ENCODE measurements around the gene ZNF346. TPM values are rescaled to one million over a fixed set of nuclear protein-coding genes. Genes with fewer than 3 reads are reported as not detected.

The ZNF346 gene
- total RNA-seq, 4 donors from 2014 or later = 5.2 to 8.0 (median 6.8) TPM

DNA sequence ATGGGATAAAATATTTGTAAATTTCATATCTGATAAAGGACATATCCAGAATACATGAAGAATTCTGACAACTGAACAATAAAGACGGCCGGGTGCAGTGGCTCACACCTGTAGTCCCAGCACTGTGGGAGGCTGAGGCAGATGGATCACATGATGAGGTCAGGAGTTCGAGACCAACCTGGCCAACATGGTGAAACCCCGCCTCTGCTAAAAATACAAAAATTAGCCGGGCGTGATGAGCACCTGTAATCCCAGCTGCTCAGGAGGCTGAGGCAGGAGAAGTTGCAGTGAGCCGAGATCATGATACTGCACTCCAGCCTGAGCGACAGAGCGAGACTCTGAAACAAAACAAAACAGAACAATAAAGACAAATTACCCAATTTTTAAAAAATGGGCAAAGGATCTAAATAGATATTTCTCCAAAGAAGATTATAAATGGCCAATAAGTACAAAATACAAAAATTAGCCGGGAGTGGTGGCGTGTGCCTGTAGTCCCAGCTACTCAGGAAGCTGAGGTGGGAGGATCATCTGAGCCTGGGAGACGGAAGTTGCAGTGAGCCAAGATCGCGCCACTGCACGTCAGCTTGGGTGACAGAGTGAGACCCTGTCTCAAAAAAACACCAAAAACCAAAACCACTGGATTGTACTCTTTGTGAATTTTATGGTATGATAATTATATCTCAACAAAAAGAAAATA lies 101.4 kb downstream of the ZNF346 start:
- intact Hi-C loops (cut with DNase I; ENCODE audit: low total_unique reads) (no loop called here), in situ Hi-C loops (cut with MboI; ENCODE audit: low sequenced_read_pairs in 4 of 4) (loop anchor here in 3 of 4 donors (10.0 to 25.0 kb wide), 3 partner anchors 138 to 462 kb away; partner anchors contain the start of genes PRELID1 (in 1 of the 3) and RAB24 (in 1 of the 3))
- DNase-seq (no peak), ATAC-seq (no peak)
- Histone ChIP-seq H3K27me3 (no peaks in the 10 kb centered on the region), H3K4me1 (no peaks in the 10 kb centered on the region), H3K27ac (no peak overlapping the region), H3K4me3 (no peak overlapping the region), H3K36me3 (no peaks in the 10 kb centered on the region), H3K9me3 (no peaks in the 10 kb centered on the region)
- TF ChIP-seq, protein P1, sequence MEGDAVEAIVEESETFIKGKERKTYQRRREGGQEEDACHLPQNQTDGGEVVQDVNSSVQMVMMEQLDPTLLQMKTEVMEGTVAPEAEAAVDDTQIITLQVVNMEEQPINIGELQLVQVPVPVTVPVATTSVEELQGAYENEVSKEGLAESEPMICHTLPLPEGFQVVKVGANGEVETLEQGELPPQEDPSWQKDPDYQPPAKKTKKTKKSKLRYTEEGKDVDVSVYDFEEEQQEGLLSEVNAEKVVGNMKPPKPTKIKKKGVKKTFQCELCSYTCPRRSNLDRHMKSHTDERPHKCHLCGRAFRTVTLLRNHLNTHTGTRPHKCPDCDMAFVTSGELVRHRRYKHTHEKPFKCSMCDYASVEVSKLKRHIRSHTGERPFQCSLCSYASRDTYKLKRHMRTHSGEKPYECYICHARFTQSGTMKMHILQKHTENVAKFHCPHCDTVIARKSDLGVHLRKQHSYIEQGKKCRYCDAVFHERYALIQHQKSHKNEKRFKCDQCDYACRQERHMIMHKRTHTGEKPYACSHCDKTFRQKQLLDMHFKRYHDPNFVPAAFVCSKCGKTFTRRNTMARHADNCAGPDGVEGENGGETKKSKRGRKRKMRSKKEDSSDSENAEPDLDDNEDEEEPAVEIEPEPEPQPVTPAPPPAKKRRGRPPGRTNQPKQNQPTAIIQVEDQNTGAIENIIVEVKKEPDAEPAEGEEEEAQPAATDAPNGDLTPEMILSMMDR (IDR thresholded peaks at IDR 0.05 in 4 of 5, conservative IDR thresholded peaks at IDR 0.05 in 1 of 5) = no peak
- TF ChIP-seq POLR2A (IDR thresholded peaks at IDR 0.05) = no peak

DNA sequence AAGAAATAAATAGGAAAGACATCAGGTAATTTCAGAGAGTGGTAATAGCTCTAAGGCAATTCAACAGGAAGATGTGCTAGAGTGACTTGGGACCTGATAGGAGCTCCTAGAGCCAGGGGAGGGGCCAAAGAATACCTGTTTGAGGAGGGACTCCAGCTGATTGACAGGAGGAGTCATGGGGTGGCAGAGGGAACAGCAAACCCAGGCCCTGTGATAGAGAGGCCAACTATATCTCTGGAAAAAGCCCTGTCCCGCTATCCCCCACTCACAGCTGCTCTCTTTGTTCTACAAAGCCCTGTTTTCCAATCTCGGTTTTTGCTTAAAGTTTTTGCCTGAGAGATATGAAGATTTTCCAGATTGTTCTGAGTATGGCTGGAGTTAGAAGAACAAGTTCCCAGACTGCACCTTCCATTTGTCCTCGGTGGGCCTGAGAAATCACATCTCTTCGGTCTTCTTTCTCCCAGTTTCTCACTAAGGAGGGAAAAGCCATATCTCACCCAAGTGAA lies 102.0 kb downstream of the ZNF346 start:
- ATAC-seq (no peak), DNase-seq (no peak)
- TF ChIP-seq, protein P1 (IDR thresholded peaks at IDR 0.05 in 4 of 5, conservative IDR thresholded peaks at IDR 0.05 in 1 of 5) = no peak
- no peak for TF ChIP-seq POLR2A (IDR thresholded peaks at IDR 0.05)
- Histone ChIP-seq H3K36me3 (no peaks in the 10 kb centered on the region), H3K27me3 (no peaks in the 10 kb centered on the region), H3K4me1 (no peaks in the 10 kb centered on the region), H3K27ac (no peak overlapping the region), H3K9me3 (no peaks in the 10 kb centered on the region), H3K4me3 (no peak overlapping the region)
- intact Hi-C loops (cut with DNase I; ENCODE audit: low total_unique reads) = no loop called here
- in situ Hi-C loops (cut with MboI; ENCODE audit: low sequenced_read_pairs in 4 of 4) = loop anchor here in 3 of 4 donors (10.0 to 25.0 kb wide), 3 partner anchors 138 to 462 kb away; partner anchors contain the start of genes PRELID1 (in 1 of the 3) and RAB24 (in 1 of the 3)

DNA sequence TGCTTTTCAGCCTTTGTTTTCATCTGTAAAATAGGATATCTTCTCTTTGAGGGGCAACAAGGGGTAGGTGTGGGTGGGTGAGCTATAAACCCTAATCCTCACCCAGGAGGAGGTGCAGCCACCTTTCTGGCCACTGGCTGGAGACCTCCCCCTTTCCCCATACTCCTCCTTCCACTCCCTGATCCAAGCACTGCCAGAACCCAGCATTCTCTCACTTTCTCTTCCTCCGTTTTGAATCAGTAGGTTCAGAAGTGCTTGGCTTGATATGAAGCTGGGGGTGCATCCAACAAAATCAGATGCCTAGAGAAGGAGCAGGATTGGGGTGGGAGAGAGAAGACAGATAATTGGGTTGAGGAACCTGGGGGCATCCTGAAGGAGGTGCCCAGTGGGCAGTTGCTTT lies 104.3 kb downstream of the ZNF346 start:
- Histone ChIP-seq H3K36me3 (no peaks in the 10 kb centered on the region), H3K9me3 (no peaks in the 10 kb centered on the region), H3K4me1 (no peaks in the 10 kb centered on the region), H3K27ac (no peak overlapping the region), H3K4me3 (no peak overlapping the region), H3K27me3 (no peaks in the 10 kb centered on the region)
- in situ Hi-C loops (cut with MboI; ENCODE audit: low sequenced_read_pairs in 4 of 4) (loop anchor here in 1 of 4 donors (10.0 kb wide), 1 partner anchor 178 kb away; the partner anchor contains the start of genes PRELID1 and RAB24), intact Hi-C loops (cut with DNase I; ENCODE audit: low total_unique reads) (no loop called here)
- TF ChIP-seq POLR2A (IDR thresholded peaks at IDR 0.05) = no peak
- TF ChIP-seq, protein P1 (IDR thresholded peaks at IDR 0.05 in 4 of 5, conservative IDR thresholded peaks at IDR 0.05 in 1 of 5) = no peak
- no peak for ATAC-seq
- DNase-seq = no peak

DNA sequence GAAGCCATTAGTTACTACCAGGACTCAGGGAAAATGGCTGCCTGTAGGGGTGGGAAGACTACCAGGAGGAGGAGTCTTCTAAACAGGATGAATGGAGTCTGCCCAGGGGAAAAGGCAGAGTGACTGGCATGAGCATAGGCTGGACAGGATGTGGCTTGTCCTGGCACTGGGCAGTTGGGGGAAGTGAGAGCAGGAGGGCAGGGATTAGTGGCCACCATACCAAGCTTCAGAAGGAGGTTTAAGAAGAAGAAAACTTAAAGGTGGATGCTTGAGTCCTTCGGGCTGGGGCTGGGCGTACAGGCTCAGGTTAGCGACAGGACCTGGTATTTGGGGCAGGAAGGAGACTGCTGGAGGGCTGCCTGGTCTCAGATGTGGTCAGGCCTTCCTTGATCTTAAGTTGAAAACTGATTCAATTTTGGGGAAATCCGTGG lies 106.1 kb downstream of the ZNF346 start:
- ATAC-seq (no peak), DNase-seq (no peak)
- no peaks in the 10 kb centered on the region for H3K36me3 ChIP-seq
- intact Hi-C loops (cut with DNase I; ENCODE audit: low total_unique reads) (no loop called here), in situ Hi-C loops (cut with MboI; ENCODE audit: low sequenced_read_pairs in 4 of 4) (loop anchor here in 1 of 4 donors (10.0 kb wide), 1 partner anchor 176 kb away; the partner anchor contains the start of genes PRELID1 and RAB24)
- no peak overlapping the region for H3K27ac ChIP-seq
- no peaks in the 10 kb centered on the region for H3K4me1 ChIP-seq
- H3K27me3 ChIP-seq = no peaks in the 10 kb centered on the region
- no peak overlapping the region for H3K4me3 ChIP-seq
- no peak for TF ChIP-seq POLR2A (IDR thresholded peaks at IDR 0.05)
- TF ChIP-seq, protein P1 (IDR thresholded peaks at IDR 0.05 in 4 of 5, conservative IDR thresholded peaks at IDR 0.05 in 1 of 5) = no peak
- no peaks in the 10 kb centered on the region for H3K9me3 ChIP-seq

Measured in gastrocnemius medialis (tissue), 4 donors.